Fibroblast of lung (primary cell): Measurements from ENCODE around the gene MSL2. TPM values are rescaled to one million over a fixed set of nuclear protein-coding genes. Genes with fewer than 3 reads are reported as not detected.

Experiments used
- DNase-seq, 2 donors: peaks; one replicate each; pipeline versions ENCODE4 v3.0.0 to v3.0.0-alpha.2; 2010; ENCODE audit warnings: low read depth in 2 of 2
- H2AFZ ChIP-seq: 2 replicates; pipeline ENCODE4 v1.5.1; 2012; ENCODE audit warnings: low read length, control low read depth, inconsistent platforms
- H3K27ac ChIP-seq: 2 replicates; pipeline ENCODE4 v1.5.1; 2011; ENCODE audit warnings: low read length, control low read depth; ENCODE audit not compliant: insufficient read depth
- H3K27me3 ChIP-seq: 2 replicates; pipeline ENCODE4 v1.5.1; 2011; ENCODE audit warnings: mild to moderate bottlenecking, low read length; ENCODE audit not compliant: control insufficient read depth, insufficient read depth
- H3K36me3 ChIP-seq: 2 replicates; pipeline ENCODE4 v1.5.1; 2011; ENCODE audit warnings: low read length; ENCODE audit not compliant: control insufficient read depth, insufficient read depth
- H3K4me1 ChIP-seq: 2 replicates; pipeline ENCODE4 v1.5.1; 2011; ENCODE audit warnings: low read length; ENCODE audit not compliant: control insufficient read depth, insufficient read depth; ENCODE audit errors: extremely low read depth
- H3K4me2 ChIP-seq: 2 replicates; pipeline ENCODE4 v1.5.1; 2011; ENCODE audit warnings: low read length, control low read depth; ENCODE audit not compliant: insufficient read depth; ENCODE audit errors: extremely low read depth
- H3K4me3 ChIP-seq, 4 experiments: fragments of 200-600 bp in 1 of 4; sonication (generic) in 1 of 4; replicated peaks in 1 of 4; 2 replicates each; pipeline ENCODE4 v1.5.1; 2011 to 2016; ENCODE audit warnings: low read length in 4 of 4, low read depth in 3 of 4, mild to moderate bottlenecking in 3 of 4, control low read depth in 2 of 4, inconsistent platforms in 1 of 4, mixed read lengths in 1 of 4; ENCODE audit not compliant: insufficient read depth in 1 of 4; ENCODE audit errors: control extremely low read depth in 1 of 4
- H3K79me2 ChIP-seq: 2 replicates; pipeline ENCODE4 v1.5.1; 2012; ENCODE audit warnings: mild to moderate bottlenecking, low read length, inconsistent platforms; ENCODE audit not compliant: control insufficient read depth, insufficient read depth
- H3K9ac ChIP-seq: 2 replicates; pipeline ENCODE4 v1.5.1; 2011; ENCODE audit warnings: mild to moderate bottlenecking, low read length, control low read depth; ENCODE audit not compliant: insufficient read depth
- H3K9me3 ChIP-seq: 2 replicates; pipeline ENCODE4 v1.5.1; 2012; ENCODE audit warnings: low read depth, low read length; ENCODE audit not compliant: control insufficient read depth, insufficient read depth
- H4K20me1 ChIP-seq: 2 replicates; pipeline ENCODE4 v1.5.1; 2011; ENCODE audit warnings: low read length; ENCODE audit not compliant: control insufficient read depth, insufficient read depth; ENCODE audit errors: extremely low read depth
- CTCF ChIP-seq, 2 donors: IDR thresholded peaks in 1 of 2; conservative IDR thresholded peaks in 1 of 2; 1 replicate in 1 of 2; 2 replicates in 1 of 2; pipeline ENCODE4 v1.5.1; 2011 to 2012; ENCODE audit warnings: low read length in 2 of 2, control low read depth in 1 of 2, inconsistent platforms in 1 of 2, low read depth in 1 of 2, mild to moderate bottlenecking in 1 of 2
- EZH2 ChIP-seq: IDR thresholded peaks from 2 replicates; pipeline ENCODE4 v1.5.1; 2012; ENCODE audit warnings: low read length, control low read depth, mild to moderate bottlenecking; ENCODE audit errors: missing control alignments
- polyA plus RNA-seq, 2 donors: library from polyadenylated mRNA; depleted of rRNA in 1 of 2; stranded (reverse) in 1 of 2; unstranded in 1 of 2; fragments of >200 nt; gene quantifications; 2 replicates each; pipeline ENCODE4 v1.2.1, GENCODE V29; 2011 to 2012; ENCODE audit warnings: missing spikeins in 1 of 2
- total RNA-seq: library from RNA; depleted of rRNA; stranded (reverse); fragments of >200 nt; gene quantifications from 2 replicates; pipeline ENCODE4 v1.2.1, GENCODE V29; 2014

Gene MSL2
- total and polyA plus RNA-seq, 2 donors (not counting 1 experiment from before 2014, with no cell fraction given), result 12.1 to 19.7 TPM

GRCh38 chr3:136162322-136162721 lies 33.8 kb downstream of the MSL2 start:
- no peaks in the 10 kb centered on the region for H4K20me1 ChIP-seq
- TF ChIP-seq EZH2 (no peak), CTCF (conservative IDR thresholded peaks at IDR 0.05 in 1 of 2, IDR thresholded peaks at IDR 0.05 in 1 of 2; ENCODE audit: low read depth in 1 of 2, low read length in 2 of 2) (no peak)
- H3K36me3 ChIP-seq, result no peaks in the 10 kb centered on the region

DNA sequence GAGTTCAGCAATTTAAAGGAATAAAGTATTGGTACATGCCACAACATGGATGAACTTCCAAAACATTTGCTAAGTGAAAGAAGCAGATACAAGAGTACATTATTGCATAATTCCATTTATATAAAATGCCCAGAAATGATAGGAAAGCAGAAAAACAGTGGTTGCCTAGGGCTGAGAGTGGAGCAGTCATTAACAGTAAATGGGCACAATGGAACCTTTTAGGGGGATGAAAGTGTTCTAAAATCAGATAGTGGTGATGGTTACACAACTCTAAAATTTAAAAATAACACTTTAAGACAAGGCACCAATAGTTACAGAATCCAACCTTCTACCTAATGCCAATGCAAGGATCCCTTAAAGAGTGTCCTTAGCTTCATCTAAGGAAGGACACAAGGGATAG lies 34.6 kb downstream of the MSL2 start:
- Histone ChIP-seq H3K79me2 (peaks cover 94% of the 10 kb centered on the region), H3K9me3 (no peaks in the 10 kb centered on the region), H3K4me3 (no peak overlapping the region), H3K9ac (no peak overlapping the region), H3K4me2 (no peak overlapping the region), H3K36me3 (no peaks in the 10 kb centered on the region), H3K27ac (no peak overlapping the region), H3K4me1 (no peaks in the 10 kb centered on the region), H2AFZ (no peak overlapping the region), H3K27me3 (no peaks in the 10 kb centered on the region), H4K20me1 (no peaks in the 10 kb centered on the region)
- DNase-seq, result no peak
- TF ChIP-seq EZH2, result no peak

More at GRCh38 chr3:136162322-136162721, 33.8 kb downstream of the MSL2 start:
- Histone ChIP-seq H3K79me2 (peaks cover 97% of the 10 kb centered on the region), H2AFZ (no peak overlapping the region), H3K4me1 (peaks cover 4% of the 10 kb centered on the region), H3K27ac (no peak overlapping the region), H3K9ac (no peak overlapping the region), H3K9me3 (no peaks in the 10 kb centered on the region), H3K4me3 (no peak overlapping the region), H3K27me3 (no peaks in the 10 kb centered on the region), H3K4me2 (no peak overlapping the region)
- DNase-seq, result no peak

GRCh38 chr3:136152963-136153362 lies 43.2 kb downstream of the MSL2 start:
- H3K4me3 ChIP-seq, result no peak overlapping the region
- H3K9ac ChIP-seq, result no peak overlapping the region
- H2AFZ ChIP-seq, result no peak overlapping the region
- H3K9me3 ChIP-seq, result no peaks in the 10 kb centered on the region
- no peaks in the 10 kb centered on the region for H4K20me1 ChIP-seq
- H3K4me2 ChIP-seq, result no peak overlapping the region
- H3K27ac ChIP-seq, result no peak overlapping the region
- no peak for DNase-seq
- TF ChIP-seq EZH2, result no peak
- TF ChIP-seq CTCF (conservative IDR thresholded peaks at IDR 0.05 in 1 of 2, IDR thresholded peaks at IDR 0.05 in 1 of 2; ENCODE audit: low read depth in 1 of 2, low read length in 2 of 2), result no peak
- H3K27me3 ChIP-seq, result no peaks in the 10 kb centered on the region
- H3K36me3 ChIP-seq, result no peaks in the 10 kb centered on the region
- peaks cover 2% of the 10 kb centered on the region for H3K4me1 ChIP-seq
- H3K79me2 ChIP-seq, result peaks cover 82% of the 10 kb centered on the region
